ENCODE results near the gene MORN1.
A peak's percentile ranks its signal among the peaks of the same experiment; 100 is the strongest.

Gene MORN1
- total RNA-seq, result 1.4 to 9.4 (median 3.0) reads per million in 17 experiments

- peak; percentile 100 for DNase-seq
These were observed at the start of gene MORN1, which contains the start of gene RER1 for GRCh38 chr1:2391041-2391930. TSS of gene MORN1 (minus strand) at chr1:2391554. CDS start at chr1:2391533, 21 bp downstream. TSS of gene RER1 (plus strand) at chr1:2391841. CDS start at chr1:2395791, 3,950 bp downstream.

- DNase-seq, result peak in 1 of 4 experiments; percentile 13
These were observed 49.0 kb upstream of the MORN1 start for GRCh38 chr1:2440346-2440745.

- DNase-seq, result no peak
These were observed 48.0 kb upstream of the MORN1 start for GRCh38 chr1:2439369-2439768.

- DNase-seq, result no peak
These were observed 47.3 kb upstream of the MORN1 start for GRCh38 chr1:2438641-2439040.

GRCh38 chr1:2438038-2438437, 46.7 kb upstream of the MORN1 start:
- DNase-seq, result no peak

- DNase-seq, result no peak
These were observed 46.3 kb upstream of the MORN1 start for GRCh38 chr1:2437617-2438016.

- no peak for DNase-seq
These were observed 45.5 kb upstream of the MORN1 start for GRCh38 chr1:2436876-2437275.

- no peak for DNase-seq
These were observed 44.5 kb upstream of the MORN1 start for GRCh38 chr1:2435746-2436355.

GRCh38 chr1:2435091-2435490, 43.7 kb upstream of the MORN1 start:
- DNase-seq, result no peak

GRCh38 chr1:2433936-2434655, 42.7 kb upstream of the MORN1 start:
- no peak for DNase-seq

GRCh38 chr1:2433196-2433595, 41.8 kb upstream of the MORN1 start:
- DNase-seq, result no peak

- no peak for DNase-seq
These were observed 41.1 kb upstream of the MORN1 start for GRCh38 chr1:2432441-2432844.

- DNase-seq, result no peak
These were observed 40.2 kb upstream of the MORN1 start for GRCh38 chr1:2431518-2431917.

- no peak for DNase-seq
These were observed 39.7 kb upstream of the MORN1 start for GRCh38 chr1:2431103-2431502.

- no peak for DNase-seq
These were observed 39.2 kb upstream of the MORN1 start for GRCh38 chr1:2430592-2430973.

- peak in 2 of 4 experiments; percentile 11 to 35 for DNase-seq
These were observed 38.6 kb upstream of the MORN1 start for GRCh38 chr1:2429780-2430591.

- no peak for DNase-seq
These were observed 37.1 kb upstream of the MORN1 start for GRCh38 chr1:2428490-2428889.

- no peak for DNase-seq
These were observed 36.6 kb upstream of the MORN1 start for GRCh38 chr1:2427976-2428375.

- DNase-seq, result no peak
These were observed 35.7 kb upstream of the MORN1 start for GRCh38 chr1:2427051-2427450.

- DNase-seq, result no peak
These were observed 35.2 kb upstream of the MORN1 start for GRCh38 chr1:2426540-2426939.

GRCh38 chr1:2425892-2426291, 34.5 kb upstream of the MORN1 start:
- no peak for DNase-seq

- no peak for DNase-seq
These were observed 31.2 kb upstream of the MORN1 start for GRCh38 chr1:2422523-2422922.
